HEK293 (cell line): ENCODE results near the gene HOATZ.

Experiments used
- CTCF ChIA-PET: fragments of 350-600 bp; formaldehyde crosslinking; extraction: SDS; loops from one replicate; lab custom pipeline; 2021; ENCODE audit warnings: antibody characterized with exemption; lab: Yijun Ruan, JAX
- POLR2A ChIA-PET: fragments of 300-600 bp; formaldehyde crosslinking; extraction: SDS; loops from one replicate; lab custom pipeline; 2020; ENCODE audit warnings: antibody characterized with exemption, inconsistent platforms; lab: Yijun Ruan, JAX
- H3K27ac ChIP-seq: fragments of 200-500 bp; sonication (Bioruptor generic); 2 replicates; pipeline ENCODE4 v1.5.1; 2014; ENCODE audit warnings: low read depth, low read length, control low read depth, inconsistent platforms; ENCODE audit errors: extremely low read depth
- H3K36me3 ChIP-seq, 2 experiments: fragments of 200-500 bp in 1 of 2; sonication (Bioruptor generic) in 1 of 2; 1 replicate in 1 of 2; 2 replicates in 1 of 2; pipeline ENCODE4 v1.5.1; 2014 to 2017; ENCODE audit warnings: inconsistent platforms in 2 of 2, low read length in 2 of 2; ENCODE audit not compliant: control insufficient read depth in 2 of 2, insufficient read depth in 1 of 2
- H3K4me1 ChIP-seq: fragments of 200-500 bp; sonication (Bioruptor generic); 2 replicates; pipeline ENCODE4 v1.5.1; 2014; ENCODE audit warnings: mild to moderate bottlenecking, low read length, inconsistent platforms; ENCODE audit not compliant: control insufficient read depth, insufficient read depth
- H3K4me3 ChIP-seq: 2 replicates; pipeline ENCODE4 v1.5.1; 2011; ENCODE audit warnings: low read depth, mild to moderate bottlenecking, control low read depth, low read length, moderate library complexity
- H3K9me3 ChIP-seq: fragments of 200-500 bp; sonication (Bioruptor generic); 2 replicates; pipeline ENCODE4 v1.5.1; 2014; ENCODE audit warnings: low read depth, low read length, inconsistent platforms; ENCODE audit not compliant: control insufficient read depth, insufficient read depth
- AEBP2 ChIP-seq: fragments of 450-650 bp; formaldehyde crosslinking; IDR thresholded peaks from 2 replicates; pipeline ENCODE4 v1.5.1; 2016; ENCODE audit warnings: missing biosample characterization, missing genetic modification characterization, borderline replicate concordance
- BCL11A ChIP-seq: fragments of 450-650 bp; formaldehyde crosslinking; IDR thresholded peaks from 2 replicates; pipeline ENCODE4 v1.5.1; 2016; ENCODE audit warnings: low read depth, missing biosample characterization, missing genetic modification characterization
- HOXA7 ChIP-seq: sonication (generic); formaldehyde crosslinking; IDR thresholded peaks from 2 replicates; pipeline ENCODE4 v1.8.1; 2022; ENCODE audit warnings: missing genetic modification reagents, borderline replicate concordance
- KLF10 ChIP-seq: fragments of 450-650 bp; IDR thresholded peaks from 2 replicates; pipeline ENCODE4 v1.5.1; 2018; ENCODE audit warnings: missing biosample characterization, mild to moderate bottlenecking, missing genetic modification characterization
- PRDM10 ChIP-seq: fragments of 450-650 bp; formaldehyde crosslinking; IDR thresholded peaks from 2 replicates; pipeline ENCODE4 v1.5.1; 2016; ENCODE audit warnings: missing biosample characterization, missing genetic modification characterization
- PRDM6 ChIP-seq: fragments of 450-650 bp; formaldehyde crosslinking; IDR thresholded peaks from 2 replicates; pipeline ENCODE4 v1.5.1; 2017; ENCODE audit warnings: missing biosample characterization, missing genetic modification characterization
- SCRT2 ChIP-seq: fragments of 450-650 bp; formaldehyde crosslinking; IDR thresholded peaks from 2 replicates; pipeline ENCODE4 v1.5.1; 2016; ENCODE audit warnings: missing biosample characterization, missing genetic modification characterization
- SP7 ChIP-seq: fragments of 450-650 bp; formaldehyde crosslinking; IDR thresholded peaks from 2 replicates; pipeline ENCODE4 v1.5.1; 2016; ENCODE audit warnings: missing biosample characterization, missing genetic modification characterization
- WT1 ChIP-seq: fragments of 450-650 bp; formaldehyde crosslinking; IDR thresholded peaks from 2 replicates; pipeline ENCODE4 v1.5.1; 2016; ENCODE audit warnings: missing biosample characterization, missing genetic modification characterization
- ZFP69B ChIP-seq: fragments of 450-650 bp; formaldehyde crosslinking; IDR thresholded peaks from 2 replicates; pipeline ENCODE4 v1.5.1; 2016; ENCODE audit warnings: missing biosample characterization, missing genetic modification characterization
- ZNF155 ChIP-seq: fragments of 450-650 bp; formaldehyde crosslinking; IDR thresholded peaks from 2 replicates; pipeline ENCODE4 v1.5.1; 2016; ENCODE audit warnings: missing biosample characterization, missing genetic modification characterization
- ZNF266 ChIP-seq: fragments of 450-650 bp; formaldehyde crosslinking; IDR thresholded peaks from 2 replicates; pipeline ENCODE4 v1.5.1; 2016; ENCODE audit warnings: missing biosample characterization, missing genetic modification characterization, low read depth
- ZNF335 ChIP-seq: fragments of 450-650 bp; formaldehyde crosslinking; conservative IDR thresholded peaks from 2 replicates; pipeline ENCODE4 v1.5.1; 2016; ENCODE audit warnings: missing biosample characterization, missing genetic modification characterization
- ZNF48 ChIP-seq: fragments of 450-650 bp; formaldehyde crosslinking; IDR thresholded peaks from 2 replicates; pipeline ENCODE4 v1.5.1; 2016; ENCODE audit warnings: missing biosample characterization, missing genetic modification characterization
- ZNF514 ChIP-seq: fragments of 450-650 bp; formaldehyde crosslinking; IDR thresholded peaks from 2 replicates; pipeline ENCODE4 v1.5.1; 2016; ENCODE audit warnings: missing biosample characterization, missing genetic modification characterization
- ZNF621 ChIP-seq: fragments of 450-650 bp; formaldehyde crosslinking; IDR thresholded peaks from 2 replicates; pipeline ENCODE4 v1.5.1; 2017; ENCODE audit warnings: missing biosample characterization, missing genetic modification characterization
- ZNF623 ChIP-seq: fragments of 450-650 bp; formaldehyde crosslinking; IDR thresholded peaks from 2 replicates; pipeline ENCODE4 v1.5.1; 2016; ENCODE audit warnings: missing biosample characterization, missing genetic modification characterization
- ZNF654 ChIP-seq: fragments of 450-650 bp; formaldehyde crosslinking; IDR thresholded peaks from 2 replicates; pipeline ENCODE4 v1.5.1; 2016; ENCODE audit warnings: low read depth, missing biosample characterization, missing genetic modification characterization
- ZNF660 ChIP-seq: fragments of 450-650 bp; IDR thresholded peaks from 2 replicates; pipeline ENCODE4 v1.5.1; 2018; ENCODE audit warnings: missing biosample characterization, mild to moderate bottlenecking, missing genetic modification characterization
- ZNF664 ChIP-seq: fragments of 450-650 bp; formaldehyde crosslinking; IDR thresholded peaks from 2 replicates; pipeline ENCODE4 v1.5.1; 2016; ENCODE audit warnings: missing biosample characterization, missing genetic modification characterization
- ZNF670 ChIP-seq: fragments of 450-650 bp; formaldehyde crosslinking; IDR thresholded peaks from 2 replicates; pipeline ENCODE4 v1.5.1; 2016; ENCODE audit warnings: missing biosample characterization, missing genetic modification characterization, low read depth
- ZNF692 ChIP-seq: fragments of 450-650 bp; formaldehyde crosslinking; IDR thresholded peaks from 2 replicates; pipeline ENCODE4 v1.5.1; 2016; ENCODE audit warnings: missing biosample characterization, missing genetic modification characterization
- ZSCAN30 ChIP-seq: fragments of 450-650 bp; IDR thresholded peaks from 2 replicates; pipeline ENCODE4 v1.5.1; 2018; ENCODE audit warnings: missing biosample characterization, mild to moderate bottlenecking, missing genetic modification characterization, moderate library complexity

The HOATZ gene

GRCh38 chr11:111574373-111575225, 60.0 kb downstream of the HOATZ start:
- no peak overlapping the region for H3K27ac ChIP-seq
- 0 out of 2 replicates have a peak, but pooled peaks have one; percentile 23 for TF ChIP-seq ZNF335 (tag by site-specific recombination)
- no peak for TF ChIP-seq BCL11A (tag by site-specific recombination)
- peak; percentile 25; the same call in 1 of the 2 replicates for TF ChIP-seq PRDM10
- TF ChIP-seq ZNF654 (tag by site-specific recombination), result peak; percentile 22; the same call in 1 of the 2 replicates
- peak; percentile 53; the same call in 1 of the 2 replicates for TF ChIP-seq ZNF664 (tag by site-specific recombination)
- TF ChIP-seq, all 188 proteins: peak for 4
- POLR2A ChIA-PET, result no interaction called here
- no peaks in the 10 kb centered on the region for H3K4me1 ChIP-seq
- CTCF ChIA-PET, result interaction anchor here (0.7 kb wide), 1 partner anchor 25 kb away, joined by 5 read pairs; no protein-coding TSS in a partner anchor
- no peak overlapping the region for H3K4me3 ChIP-seq
- no peaks in the 10 kb centered on the region for H3K36me3 ChIP-seq
- H3K9me3 ChIP-seq, result no peaks in the 10 kb centered on the region

- Histone ChIP-seq H3K4me3 (no peak overlapping the region), H3K27ac (no peak overlapping the region), H3K36me3 (no peaks in the 10 kb centered on the region), H3K4me1 (no peaks in the 10 kb centered on the region), H3K9me3 (no peaks in the 10 kb centered on the region)
- POLR2A ChIA-PET, result no interaction called here
- TF ChIP-seq ZNF266 (tag by site-specific recombination), result no peak
- TF ChIP-seq PRDM6 (tag by site-specific recombination), result peak; percentile 66
- peak; percentile 50; the same call in 1 of the 2 replicates for TF ChIP-seq SCRT2
- TF ChIP-seq ZNF670, result no peak
- no peak for TF ChIP-seq ZNF514
- TF ChIP-seq, all 188 proteins: peak for 2
- CTCF ChIA-PET, result no interaction called here
These were observed 61.2 kb downstream of the HOATZ start for GRCh38 chr11:111575740-111576139.

- Histone ChIP-seq H3K36me3 (no peaks in the 10 kb centered on the region), H3K4me1 (no peaks in the 10 kb centered on the region), H3K27ac (no peak overlapping the region), H3K4me3 (no peak overlapping the region), H3K9me3 (no peaks in the 10 kb centered on the region)
- ChIA-PET POLR2A (no interaction called here), CTCF (interaction anchor here (0.6 kb wide), 1 partner anchor 10 kb away, joined by 4 read pairs; no protein-coding TSS in a partner anchor)
- no peak for TF ChIP-seq ZSCAN30 (tag by site-specific recombination)
- TF ChIP-seq WT1 (tag by site-specific recombination), result no peak
- no peak for TF ChIP-seq AEBP2
- TF ChIP-seq ZFP69B (tag by site-specific recombination), result no peak
- no peak for TF ChIP-seq KLF10 (tag by site-specific recombination)
- TF ChIP-seq ZNF692 (tag by site-specific recombination), result no peak
- no peak for TF ChIP-seq ZNF621
- no peak for TF ChIP-seq HOXA7 (CRISPR knock-in tag)
- TF ChIP-seq ZNF48 (tag by site-specific recombination), result no peak
- no peak for TF ChIP-seq SP7 (tag by site-specific recombination)
- no peak for TF ChIP-seq ZNF155
- no peak for TF ChIP-seq ZNF660
- TF ChIP-seq ZNF623 (tag by site-specific recombination), result no peak
These were observed 63.2 kb downstream of the HOATZ start for GRCh38 chr11:111577821-111578220.
